Islet of Langerhans (tissue), 1 donor: ENCODE measurements around the gene PHF14.
"Not testable (repeated sequence)": the region's sequence is repeated elsewhere in the genome, so short reads cannot be mapped to it uniquely, and the experiment has no call there.

Source experiments
- FAIRE-seq: peaks from one replicate; lab custom pipeline; 2011; peaks lifted over from hg19 to GRCh38; lab: Jason Lieb, UNC

PHF14 gene

GRCh38 chr7:10990748-10991147 is 17.1 kb downstream of the PHF14 start:
- not testable (repeated sequence) for FAIRE-seq

- FAIRE-seq: not testable (repeated sequence)
These were observed 22.0 kb downstream of the PHF14 start for GRCh38 chr7:10995482-10996166.

GRCh38 chr7:10998996-10999757 is 25.5 kb downstream of the PHF14 start:
- FAIRE-seq: no peak

GRCh38 chr7:11005202-11005601 is 31.5 kb downstream of the PHF14 start:
- no peak for FAIRE-seq

- FAIRE-seq: no peak
These were observed 32.6 kb downstream of the PHF14 start for GRCh38 chr7:11006291-11006690.

GRCh38 chr7:11009631-11010030 is 36.0 kb downstream of the PHF14 start:
- FAIRE-seq: no peak

- FAIRE-seq: no peak
These were observed 47.8 kb downstream of the PHF14 start for GRCh38 chr7:11021468-11021867.

GRCh38 chr7:11026452-11027359 is 53.0 kb downstream of the PHF14 start:
- peak; percentile 9 for FAIRE-seq

GRCh38 chr7:11035661-11036060 is 62.0 kb downstream of the PHF14 start:
- no peak for FAIRE-seq

GRCh38 chr7:11039974-11040373 is 66.3 kb downstream of the PHF14 start:
- FAIRE-seq: no peak

- FAIRE-seq: no peak
These were observed 80.4 kb downstream of the PHF14 start for GRCh38 chr7:11054033-11054432.

GRCh38 chr7:11060893-11061292 is 87.2 kb downstream of the PHF14 start:
- FAIRE-seq: no peak

GRCh38 chr7:11062110-11062509 is 88.4 kb downstream of the PHF14 start:
- no peak for FAIRE-seq

- FAIRE-seq: no peak
These were observed 95.9 kb downstream of the PHF14 start for GRCh38 chr7:11069591-11069990.

GRCh38 chr7:11077816-11078215 is 104.1 kb downstream of the PHF14 start:
- FAIRE-seq: no peak

GRCh38 chr7:11078247-11078834 is 104.7 kb downstream of the PHF14 start:
- FAIRE-seq: no peak

- FAIRE-seq: no peak
These were observed 106.2 kb downstream of the PHF14 start for GRCh38 chr7:11079907-11080306.

GRCh38 chr7:11082121-11082520 is 108.4 kb downstream of the PHF14 start:
- no peak for FAIRE-seq

GRCh38 chr7:11082552-11083213 is 109.0 kb downstream of the PHF14 start:
- FAIRE-seq: no peak

GRCh38 chr7:11083214-11083568 is 109.5 kb downstream of the PHF14 start:
- FAIRE-seq: no peak

GRCh38 chr7:11104578-11104977 is 130.9 kb downstream of the PHF14 start:
- no peak for FAIRE-seq

- peak; percentile 89 for FAIRE-seq
These were observed 136.0 kb downstream of the PHF14 start for GRCh38 chr7:11109659-11110058.
